IMR-90 (cell line): ENCODE data around the gene SDR9C7. TPM values are rescaled to one million over a fixed set of nuclear protein-coding genes. Genes with fewer than 3 reads are reported as not detected.

Experiments
- ATAC-seq: fragments of 200-7000 bp; cut with Tn5 transposase; 2 replicates; pipeline ENCODE4 v1.9.1; 2020; ENCODE audit warnings: low read depth, mild to moderate bottlenecking, moderate library complexity
- BruUV-seq: library from RNA; stranded (reverse); fragments of 400-500 nt; replicated peaks from 2 replicates; lab custom pipeline; 2021; lab: Mats Ljungman, UMichigan
- CTCF ChIA-PET: fragments of 300-600 bp; formaldehyde crosslinking; extraction: SDS; loops from one replicate; lab custom pipeline; 2021; ENCODE audit warnings: antibody characterized with exemption; lab: Yijun Ruan, JAX
- POLR2A ChIA-PET: fragments of 300-600 bp; sonication (Branson Sonifier 250); formaldehyde crosslinking; loops from one replicate; lab custom pipeline; 2022; ENCODE audit warnings: antibody characterized with exemption; ENCODE audit not compliant: unreplicated experiment; lab: Charles Lee
- DNase-seq: peaks from one replicate; pipeline ENCODE4 v3.0.0; 2013
- H2AFZ ChIP-seq: replicated peaks from 2 replicates; pipeline ENCODE3; 2013; ENCODE audit warnings: low read length, mild to moderate bottlenecking; ENCODE audit not compliant: poor library complexity
- H2AK5ac ChIP-seq: 2 replicates; pipeline ENCODE4 v1.6.1; 2013; ENCODE audit warnings: low read depth, low read length, inconsistent platforms
- H2AK9ac ChIP-seq: replicated peaks from 2 replicates; pipeline ENCODE3; 2013; ENCODE audit warnings: mild to moderate bottlenecking, low read depth, low read length, moderate library complexity; ENCODE audit not compliant: poor library complexity
- H2BK120ac ChIP-seq: 2 replicates; pipeline ENCODE4 v1.6.1; 2013; ENCODE audit warnings: low read depth, low read length, inconsistent platforms
- H2BK15ac ChIP-seq: 3 replicates; pipeline ENCODE4 v1.6.1; 2013; ENCODE audit warnings: low read depth, low read length, inconsistent platforms
- H2BK20ac ChIP-seq: 2 replicates; pipeline ENCODE4 v1.6.1; 2013; ENCODE audit warnings: low read depth, mild to moderate bottlenecking, inconsistent platforms, low read length, moderate library complexity
- H2BK5ac ChIP-seq: 2 replicates; pipeline ENCODE4 v1.6.1; 2013; ENCODE audit warnings: mild to moderate bottlenecking, low read depth, low read length, inconsistent platforms; ENCODE audit not compliant: poor library complexity, severe bottlenecking
- H3K14ac ChIP-seq: replicated peaks from 2 replicates; pipeline ENCODE4 v1.6.1; 2013; ENCODE audit warnings: low read depth, low read length, inconsistent platforms
- H3K18ac ChIP-seq: 2 replicates; pipeline ENCODE4 v1.6.1; 2013; ENCODE audit warnings: low read depth, low read length, control low read depth
- H3K23ac ChIP-seq: 2 replicates; pipeline ENCODE4 v1.6.1; 2013; ENCODE audit warnings: low read depth, low read length, inconsistent platforms
- H3K27ac ChIP-seq: 2 replicates; pipeline ENCODE4 v1.5.1; 2013; ENCODE audit warnings: mild to moderate bottlenecking, control low read depth, low read length; ENCODE audit not compliant: insufficient read depth
- H3K27me3 ChIP-seq: 2 replicates; pipeline ENCODE4 v1.6.1; 2013; ENCODE audit warnings: low read length; ENCODE audit not compliant: control insufficient read depth, insufficient read depth
- H3K36me3 ChIP-seq: 2 replicates; pipeline ENCODE4 v1.6.1; 2013; ENCODE audit warnings: low read length, mixed read lengths; ENCODE audit not compliant: control insufficient read depth, insufficient read depth
- H3K4ac ChIP-seq: 2 replicates; pipeline ENCODE4 v1.6.1; 2013; ENCODE audit warnings: low read depth, low read length, inconsistent platforms
- H3K4me1 ChIP-seq: 2 replicates; pipeline ENCODE4 v1.6.1; 2013; ENCODE audit warnings: low read length, mixed read lengths; ENCODE audit not compliant: control insufficient read depth, insufficient read depth
- H3K4me2 ChIP-seq: 2 replicates; pipeline ENCODE4 v1.6.1; 2013; ENCODE audit warnings: low read depth, mild to moderate bottlenecking, control low read depth, low read length, moderate library complexity
- H3K4me3 ChIP-seq: 2 replicates; pipeline ENCODE4 v1.5.1; 2013; ENCODE audit warnings: low read depth, mild to moderate bottlenecking, control low read depth, low read length, moderate library complexity; ENCODE audit not compliant: insufficient read depth
- H3K56ac ChIP-seq: 2 replicates; pipeline ENCODE4 v1.6.1; 2013; ENCODE audit warnings: low read length, inconsistent platforms; ENCODE audit not compliant: insufficient read depth; ENCODE audit errors: extremely low read depth
- H3K79me1 ChIP-seq, 2 experiments: 2 replicates each; pipeline ENCODE4 v1.6.1; 2013; ENCODE audit warnings: low read length in 2 of 2, inconsistent platforms in 1 of 2, low read depth in 1 of 2
- H3K9ac ChIP-seq: 2 replicates; pipeline ENCODE4 v1.6.1; 2013; ENCODE audit warnings: low read depth, low read length, control low read depth
- H3K9me1 ChIP-seq: 2 replicates; pipeline ENCODE4 v1.6.1; 2013; ENCODE audit warnings: low read length, inconsistent platforms; ENCODE audit not compliant: insufficient read depth
- H3K9me3 ChIP-seq: 2 replicates; pipeline ENCODE4 v1.6.1; 2013; ENCODE audit warnings: low read length; ENCODE audit not compliant: control insufficient read depth, insufficient read depth
- H4K20me1 ChIP-seq: 2 replicates; pipeline ENCODE4 v1.6.1; 2013; ENCODE audit warnings: low read length, inconsistent platforms; ENCODE audit not compliant: insufficient read depth
- H4K5ac ChIP-seq: 2 replicates; pipeline ENCODE4 v1.6.1; 2013; ENCODE audit warnings: mild to moderate bottlenecking, low read depth, low read length, control low read depth
- H4K8ac ChIP-seq, 2 experiments: 2 replicates each; pipeline ENCODE4 v1.6.1; 2013; ENCODE audit warnings: low read depth in 2 of 2, low read length in 2 of 2, control low read depth in 1 of 2, inconsistent platforms in 1 of 2
- H4K91ac ChIP-seq: 2 replicates; pipeline ENCODE4 v1.6.1; 2013; ENCODE audit warnings: low read depth, low read length, inconsistent platforms; ENCODE audit not compliant: insufficient read depth
- CEBPB ChIP-seq: IDR thresholded peaks from 2 replicates; pipeline ENCODE4 v1.6.1; 2012; ENCODE audit warnings: low read depth, low read length, improper control_type of control experiment
- CHD1 ChIP-seq: IDR thresholded peaks from 2 replicates; pipeline ENCODE4 v1.6.1; 2012; ENCODE audit warnings: low read depth, low read length, improper control_type of control experiment
- FOS ChIP-seq: fragments of 150-350 bp; IDR thresholded peaks from 2 replicates; pipeline ENCODE4 v1.6.1; 2016; ENCODE audit warnings: low read depth, low read length
- MAFK ChIP-seq: IDR thresholded peaks from 2 replicates; pipeline ENCODE4 v1.6.1; 2012; ENCODE audit warnings: low read depth, low read length, improper control_type of control experiment
- NFE2L2 ChIP-seq: fragments of 150-350 bp; IDR thresholded peaks from 2 replicates; pipeline ENCODE4 v1.6.1; 2016; ENCODE audit warnings: low read depth, mild to moderate bottlenecking, low read length
- POLR2A ChIP-seq: IDR thresholded peaks from 2 replicates; pipeline ENCODE4 v1.6.1; 2012; ENCODE audit warnings: mild to moderate bottlenecking, low read depth, low read length
- RAD21 ChIP-seq: IDR thresholded peaks from 2 replicates; pipeline ENCODE4 v1.6.1; 2012; ENCODE audit warnings: low read length, improper control_type of control experiment
- RCOR1 ChIP-seq: IDR thresholded peaks from 2 replicates; pipeline ENCODE4 v1.6.1; 2012; ENCODE audit warnings: mild to moderate bottlenecking, low read length, improper control_type of control experiment; ENCODE audit not compliant: insufficient replicate concordance
- RFX5 ChIP-seq: IDR thresholded peaks from 2 replicates; pipeline ENCODE4 v1.8.0; 2012; ENCODE audit warnings: low read depth, mild to moderate bottlenecking, low read length, moderate library complexity
- SMC3 ChIP-seq: fragments of 150-350 bp; IDR thresholded peaks from 2 replicates; pipeline ENCODE4 v1.6.1; 2016; ENCODE audit warnings: low read depth, mild to moderate bottlenecking, antibody characterized with exemption, low read length, moderate library complexity
- WGBS, 2 experiments: methylation state at CpG; one replicate each; pipeline versions ENCODE4 v1.1.5 to v1.1.7; 2013; ENCODE audit warnings: missing lambda C conversion rate in 2 of 2; ENCODE audit not compliant: insufficient read length in 1 of 2; ENCODE audit errors: extremely low coverage in 2 of 2; 5-methylcytosine and 5-hydroxymethylcytosine counted together
- dilution Hi-C: fragments of 300-500 bp; cut with HindIII; formaldehyde crosslinking; loops from one replicate; pipeline ENCODE4 v1.14.3; 2018; ENCODE audit warnings: low sequenced_read_pairs; ENCODE audit not compliant: unreplicated experiment
- in situ Hi-C: fragments of 300-500 bp; cut with MboI; formaldehyde crosslinking; loops from 3 replicates; pipeline ENCODE4 v1.14.3; 2019; ENCODE audit warnings: low sequenced_read_pairs, inconsistent platforms, mixed read lengths
- intact Hi-C: fragments of 100-400 bp; cut with micrococcal nuclease; formaldehyde crosslinking; loops from 2 replicates; pipeline ENCODE4 v1.10.0; 2022
- polyA plus RNA-seq, 3 experiments: library from polyadenylated mRNA; depleted of rRNA; stranded (reverse); fragments of >200 nt; gene quantifications; 2 replicates each; pipeline ENCODE4 v1.2.3, GENCODE V29; 2012; ENCODE audit warnings: low replicate concordance in 1 of 3
- total RNA-seq: library from RNA; depleted of rRNA; stranded (reverse); fragments of >200 nt; gene quantifications from 2 replicates; pipeline ENCODE4 v1.2.3, GENCODE V29; 2012
- TF ChIP-seq, protein P1 (sequence below): fragments of 150-350 bp; IDR thresholded peaks from 2 replicates; pipeline ENCODE4 v1.6.1; 2017; ENCODE audit warnings: mild to moderate bottlenecking, antibody characterized with exemption, low read length, low read depth

The SDR9C7 gene
- total and polyA plus RNA-seq, 2 of the 4 experiments (the other 2 are of a cell fraction) = not detected

DNA sequence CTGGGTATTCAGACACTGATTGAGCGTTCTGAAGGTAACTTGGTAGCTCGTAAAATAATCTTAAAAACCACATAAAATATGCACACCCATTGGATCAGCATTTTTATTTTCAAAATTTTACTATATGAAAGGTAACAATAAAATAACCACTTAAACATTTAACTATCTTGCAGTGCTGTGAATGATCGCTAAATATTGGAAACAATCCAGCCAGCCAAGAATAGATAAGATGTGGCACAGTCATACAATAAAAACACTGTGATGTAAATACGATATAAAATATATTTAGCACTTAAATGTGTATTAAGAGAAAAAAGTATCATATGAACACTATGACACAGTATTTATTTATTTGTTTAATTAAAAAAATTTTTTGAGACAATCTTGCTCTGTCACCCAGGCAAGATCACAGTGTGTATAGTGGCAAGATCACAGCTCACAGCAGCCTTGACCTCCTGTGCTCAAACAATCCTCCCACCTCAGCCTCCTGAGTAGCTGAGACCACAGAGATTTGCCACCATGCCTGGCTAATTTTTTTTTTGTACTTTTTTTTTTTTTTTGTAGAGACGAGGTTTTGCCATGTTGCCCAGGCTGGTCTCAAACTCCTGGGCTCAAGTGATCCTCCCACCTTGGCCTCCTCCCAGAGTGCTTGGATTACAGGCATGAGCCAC lies 39.4 kb downstream of the SDR9C7 start:
- no peak overlapping the region for H3K4me3 ChIP-seq
- H3K27ac ChIP-seq = no peak overlapping the region
- no peaks in the 10 kb centered on the region for H3K27me3 ChIP-seq
- WGBS, 2 experiments = no CpG with 5 or more reads among the region's 5 CpGs
- H3K14ac ChIP-seq = no peak overlapping the region
- no peak overlapping the region for H2BK20ac ChIP-seq
- H2BK5ac ChIP-seq = no peak overlapping the region
- H2AK9ac ChIP-seq = no peak overlapping the region
- no peak for ATAC-seq
- no peak overlapping the region for H3K18ac ChIP-seq
- no peak overlapping the region for H2AFZ ChIP-seq
- no peak overlapping the region for H3K9ac ChIP-seq
- H3K36me3 ChIP-seq = no peaks in the 10 kb centered on the region
- no peaks in the 10 kb centered on the region for H4K20me1 ChIP-seq
- dilution Hi-C loops = no loop called here
- no peak overlapping the region for H3K4ac ChIP-seq
- no peaks in the 10 kb centered on the region for H3K4me1 ChIP-seq
- H3K9me3 ChIP-seq = peaks cover under 1% of the 10 kb centered on the region; the same call in 1 of the 2 replicates
- H2AK5ac ChIP-seq = no peak overlapping the region
- no peak overlapping the region for H3K4me2 ChIP-seq
- in situ Hi-C loops = no loop called here
- DNase-seq = no peak
- no peak overlapping the region for H2BK15ac ChIP-seq
- peaks cover 5% of the 10 kb centered on the region for H3K9me1 ChIP-seq
- no peak overlapping the region for H4K8ac ChIP-seq
- ChIA-PET POLR2A (no interaction called here), CTCF (no interaction called here)
- H3K56ac ChIP-seq = no peak overlapping the region
- no peak overlapping the region for H4K91ac ChIP-seq
- intact Hi-C loops = no loop called here
- H3K79me1 ChIP-seq = no peaks in the 10 kb centered on the region
- H3K23ac ChIP-seq = no peak overlapping the region
- TF ChIP-seq CHD1 (no peak), NFE2L2 (no peak), POLR2A (no peak), CEBPB (no peak), RCOR1 (no peak), MAFK (no peak), RFX5 (no peak), RAD21 (no peak), FOS (no peak), SMC3 (no peak)
- TF ChIP-seq, protein P1, sequence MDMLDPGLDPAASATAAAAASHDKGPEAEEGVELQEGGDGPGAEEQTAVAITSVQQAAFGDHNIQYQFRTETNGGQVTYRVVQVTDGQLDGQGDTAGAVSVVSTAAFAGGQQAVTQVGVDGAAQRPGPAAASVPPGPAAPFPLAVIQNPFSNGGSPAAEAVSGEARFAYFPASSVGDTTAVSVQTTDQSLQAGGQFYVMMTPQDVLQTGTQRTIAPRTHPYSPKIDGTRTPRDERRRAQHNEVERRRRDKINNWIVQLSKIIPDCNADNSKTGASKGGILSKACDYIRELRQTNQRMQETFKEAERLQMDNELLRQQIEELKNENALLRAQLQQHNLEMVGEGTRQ = no peak
- H2BK120ac ChIP-seq = no peak overlapping the region
- H4K5ac ChIP-seq = no peak overlapping the region
- BruUV-seq = no TSS peak
